Upper lobe of right lung (tissue), 1 donor: ENCODE results near the gene GLIS1. TPM values are rescaled to one million over a fixed set of nuclear protein-coding genes. Genes with fewer than 3 reads are reported as not detected.
A peak's percentile ranks its signal among the peaks of the same experiment; 100 is the strongest.

Experiments used
- ATAC-seq: fragments of 200-7000 bp; cut with Tn5 transposase; one replicate; pipeline ENCODE4 v1.9.1; 2020; ENCODE audit warnings: mild to moderate bottlenecking, moderate library complexity
- DNase-seq: peaks from one replicate; pipeline ENCODE4 v3.0.0-alpha.2; 2020
- H3K27ac ChIP-seq: fragments of 200-600 bp; one replicate; pipeline ENCODE4 v1.8.0; 2022
- H3K27me3 ChIP-seq: fragments of 200-600 bp; one replicate; pipeline ENCODE4 v1.8.0; 2022; ENCODE audit warnings: mild to moderate bottlenecking
- H3K36me3 ChIP-seq: fragments of 200-600 bp; one replicate; pipeline ENCODE4 v1.8.0; 2022
- H3K4me1 ChIP-seq: fragments of 200-600 bp; one replicate; pipeline ENCODE4 v1.8.0; 2022
- H3K4me3 ChIP-seq: fragments of 200-600 bp; one replicate; pipeline ENCODE4 v1.8.0; 2022; ENCODE audit warnings: mild to moderate bottlenecking
- H3K9me3 ChIP-seq: fragments of 200-600 bp; one replicate; pipeline ENCODE4 v1.8.0; 2022
- CTCF ChIP-seq: fragments of 200-600 bp; IDR thresholded peaks from one replicate; pipeline ENCODE4 v1.8.0; 2022; ENCODE audit warnings: antibody characterized with exemption
- intact Hi-C: fragments of 100-400 bp; cut with DNase I; formaldehyde crosslinking; loops from one replicate; pipeline ENCODE4 v1.11.0; 2022
- total RNA-seq: library from RNA; stranded (reverse); fragmentation: NEBNext Ultra II Directional; extraction: Animal tissue kit (Norgen Biotek cat#: 25700); gene quantifications from one replicate; pipeline ENCODE4 v1.2.1, GENCODE V29; 2021
- donor health status: DM: no; HTN: yes; CAD: no; lungs with severe emphysema.

GLIS1 gene
- total RNA-seq, 1 donor from 2014 or later = 0.14 TPM

GRCh38 chr1:53716150-53716549 is 22.8 kb downstream of the GLIS1 start:
- intact Hi-C loops = no loop called here
- H3K4me3 ChIP-seq = no peak overlapping the region
- no peak overlapping the region for H3K27ac ChIP-seq
- TF ChIP-seq CTCF = no peak
- no peaks in the 10 kb centered on the region for H3K9me3 ChIP-seq
- H3K36me3 ChIP-seq = no peaks in the 10 kb centered on the region
- peaks cover 27% of the 10 kb centered on the region for H3K27me3 ChIP-seq
- H3K4me1 ChIP-seq = no peaks in the 10 kb centered on the region
- ATAC-seq = no peak
- no peak for DNase-seq

DNA sequence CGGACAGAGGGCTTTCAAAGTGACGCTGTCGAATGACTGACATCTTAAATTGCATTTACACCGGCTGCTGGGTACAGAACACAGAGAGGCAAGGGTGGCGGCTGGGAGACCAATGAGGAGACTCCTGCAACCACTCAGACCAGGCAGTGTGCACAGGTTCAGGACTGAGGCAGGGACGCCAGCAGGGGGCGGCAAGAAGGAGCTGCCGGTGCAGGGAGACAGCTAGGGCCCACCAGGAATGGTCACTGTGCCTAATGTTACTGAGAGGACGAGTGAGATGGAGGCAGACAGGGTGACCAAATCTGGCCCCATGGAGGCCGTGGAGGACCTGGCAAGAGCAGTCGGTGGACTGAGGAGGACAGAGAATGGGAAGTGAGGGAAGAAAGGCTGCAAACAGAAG is 23.5 kb downstream of the GLIS1 start:
- Histone ChIP-seq H3K27ac (no peak overlapping the region), H3K4me3 (no peak overlapping the region), H3K27me3 (peaks cover 27% of the 10 kb centered on the region), H3K9me3 (no peaks in the 10 kb centered on the region), H3K4me1 (no peaks in the 10 kb centered on the region), H3K36me3 (no peaks in the 10 kb centered on the region)
- no peak for ATAC-seq
- no peak for DNase-seq
- no peak for TF ChIP-seq CTCF
- intact Hi-C loops = no loop called here

DNA sequence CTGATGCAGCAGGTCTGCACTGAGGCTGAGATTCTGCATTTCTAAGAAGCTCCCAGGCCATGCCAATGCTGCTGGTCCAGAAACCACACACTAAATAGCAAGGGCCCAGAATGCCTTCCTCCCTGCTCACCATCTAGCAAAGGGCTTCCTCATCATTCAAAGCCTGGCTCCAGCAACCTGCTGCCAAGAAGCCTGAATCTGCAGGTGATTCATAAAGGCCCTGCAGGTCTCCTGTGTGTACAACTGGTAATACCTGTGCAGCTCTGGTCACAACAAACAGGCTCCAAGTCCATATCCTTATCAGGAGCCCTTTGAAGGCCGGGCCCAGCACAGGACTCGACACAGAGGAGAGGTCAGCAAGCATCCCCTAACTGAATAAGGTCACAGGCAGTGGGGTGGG is 26.7 kb downstream of the GLIS1 start:
- H3K36me3 ChIP-seq = no peaks in the 10 kb centered on the region
- no peak overlapping the region for H3K4me3 ChIP-seq
- no peak overlapping the region for H3K27ac ChIP-seq
- no peak for ATAC-seq
- peaks cover 11% of the 10 kb centered on the region for H3K27me3 ChIP-seq
- H3K9me3 ChIP-seq = no peaks in the 10 kb centered on the region
- no peaks in the 10 kb centered on the region for H3K4me1 ChIP-seq
- no peak for TF ChIP-seq CTCF
- intact Hi-C loops = no loop called here
- no peak for DNase-seq

DNA sequence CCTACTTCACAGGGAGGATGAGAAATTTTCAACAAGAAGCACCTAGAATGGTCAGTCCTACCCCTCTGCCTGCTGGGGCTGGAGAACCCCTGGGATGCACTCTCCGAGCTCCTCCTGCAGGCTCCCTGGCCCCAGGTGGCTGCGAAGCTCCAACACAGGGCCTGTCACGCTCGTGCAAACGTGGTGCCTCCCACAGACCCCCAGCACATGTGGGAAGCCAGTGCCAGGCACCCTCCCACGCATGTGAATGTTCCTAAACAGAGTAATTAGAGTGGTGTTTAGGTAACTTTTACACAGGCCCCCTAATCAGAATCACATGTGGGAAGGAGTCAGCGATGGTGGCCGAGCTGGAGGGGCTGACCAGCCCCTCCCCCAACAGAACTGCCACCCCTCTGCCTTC is 28.4 kb downstream of the GLIS1 start:
- no peak overlapping the region for H3K4me3 ChIP-seq
- H3K9me3 ChIP-seq = no peaks in the 10 kb centered on the region
- ATAC-seq (no peak), DNase-seq (no peak)
- no peaks in the 10 kb centered on the region for H3K4me1 ChIP-seq
- H3K36me3 ChIP-seq = no peaks in the 10 kb centered on the region
- H3K27me3 ChIP-seq = peaks cover 11% of the 10 kb centered on the region
- intact Hi-C loops = no loop called here
- H3K27ac ChIP-seq = no peak overlapping the region
- TF ChIP-seq CTCF = no peak

DNA sequence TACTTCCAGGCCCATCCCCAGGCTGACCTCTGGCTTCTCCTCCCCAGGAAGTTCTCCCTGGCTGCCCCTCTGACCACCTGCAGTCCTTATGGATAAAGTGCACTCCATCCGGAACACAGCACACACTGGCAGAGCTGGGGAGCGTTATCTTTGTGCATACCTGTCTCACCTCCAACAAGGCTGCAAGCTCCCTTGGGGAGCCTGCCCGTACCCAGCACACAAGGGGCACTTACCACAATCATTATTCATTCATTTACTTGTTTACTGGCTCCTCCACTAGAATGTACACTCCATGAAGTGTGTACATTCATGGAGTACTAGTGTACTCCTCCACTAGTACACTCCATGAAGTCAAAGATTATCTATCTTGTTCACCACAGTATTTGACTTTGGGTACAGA is 30.3 kb downstream of the GLIS1 start:
- ATAC-seq (peak; percentile 62), DNase-seq (no peak)
- Histone ChIP-seq H3K27ac (no peak overlapping the region), H3K27me3 (peaks cover 5% of the 10 kb centered on the region), H3K4me1 (no peaks in the 10 kb centered on the region), H3K4me3 (no peak overlapping the region), H3K9me3 (no peaks in the 10 kb centered on the region), H3K36me3 (no peaks in the 10 kb centered on the region)
- intact Hi-C loops = no loop called here
- no peak for TF ChIP-seq CTCF

GRCh38 chr1:53706356-53706755 is 32.6 kb downstream of the GLIS1 start:
- Histone ChIP-seq H3K27ac (no peak overlapping the region), H3K9me3 (no peaks in the 10 kb centered on the region), H3K36me3 (no peaks in the 10 kb centered on the region), H3K4me3 (no peak overlapping the region), H3K27me3 (peaks cover 5% of the 10 kb centered on the region), H3K4me1 (no peaks in the 10 kb centered on the region)
- TF ChIP-seq CTCF = no peak
- no peak for ATAC-seq
- DNase-seq = no peak
- intact Hi-C loops = no loop called here
